HEK293 (cell line): ENCODE results near the gene SPA17.

Experiments used
- CTCF ChIP-seq: fragments of 450-650 bp; formaldehyde crosslinking; IDR thresholded peaks from 2 replicates; pipeline ENCODE4 v1.5.1; 2016; ENCODE audit warnings: missing biosample characterization, missing genetic modification characterization
- GLI4 ChIP-seq: fragments of 450-650 bp; formaldehyde crosslinking; IDR thresholded peaks from 2 replicates; pipeline ENCODE4 v1.5.1; 2016; ENCODE audit warnings: missing biosample characterization, missing genetic modification characterization
- PRDM10 ChIP-seq: fragments of 450-650 bp; formaldehyde crosslinking; IDR thresholded peaks from 2 replicates; pipeline ENCODE4 v1.5.1; 2016; ENCODE audit warnings: missing biosample characterization, missing genetic modification characterization
- REST ChIP-seq: fragments of 450-650 bp; formaldehyde crosslinking; IDR thresholded peaks from 2 replicates; pipeline ENCODE4 v1.5.1; 2016; ENCODE audit warnings: missing biosample characterization, missing genetic modification characterization
- ZNF23 ChIP-seq: fragments of 450-650 bp; formaldehyde crosslinking; IDR thresholded peaks from 2 replicates; pipeline ENCODE4 v1.5.1; 2016; ENCODE audit warnings: missing biosample characterization, missing genetic modification characterization, borderline replicate concordance
- ZNF324 ChIP-seq: fragments of 450-650 bp; formaldehyde crosslinking; IDR thresholded peaks from 2 replicates; pipeline ENCODE4 v1.5.1; 2016; ENCODE audit warnings: missing biosample characterization, missing genetic modification characterization
- ZNF585B ChIP-seq: fragments of 450-650 bp; formaldehyde crosslinking; IDR thresholded peaks from 2 replicates; pipeline ENCODE4 v1.5.1; 2016; ENCODE audit warnings: missing biosample characterization, missing genetic modification characterization
- ZNF707 ChIP-seq: fragments of 450-650 bp; formaldehyde crosslinking; IDR thresholded peaks from 2 replicates; pipeline ENCODE4 v1.5.1; 2016; ENCODE audit warnings: missing biosample characterization, missing genetic modification characterization

- TF ChIP-seq REST (tag by site-specific recombination) (no peak), ZNF707 (tag by site-specific recombination) (no peak), ZNF585B (tag by site-specific recombination) (no peak), CTCF (tag by site-specific recombination) (no peak), ZNF324 (tag by site-specific recombination) (no peak), ZNF23 (tag by site-specific recombination) (no peak), GLI4 (tag by site-specific recombination) (no peak), PRDM10 (tag by site-specific recombination) (no peak)
These were observed 439 bp downstream of the SPA17 start for GRCh38 chr11:124674168-124674517.
